ENCODE results near the gene CDK6.
"Not testable (repeated sequence)": the region's sequence is repeated elsewhere in the genome, so short reads cannot be mapped to it uniquely, and the experiment has no call there.

Gene CDK6

DNA sequence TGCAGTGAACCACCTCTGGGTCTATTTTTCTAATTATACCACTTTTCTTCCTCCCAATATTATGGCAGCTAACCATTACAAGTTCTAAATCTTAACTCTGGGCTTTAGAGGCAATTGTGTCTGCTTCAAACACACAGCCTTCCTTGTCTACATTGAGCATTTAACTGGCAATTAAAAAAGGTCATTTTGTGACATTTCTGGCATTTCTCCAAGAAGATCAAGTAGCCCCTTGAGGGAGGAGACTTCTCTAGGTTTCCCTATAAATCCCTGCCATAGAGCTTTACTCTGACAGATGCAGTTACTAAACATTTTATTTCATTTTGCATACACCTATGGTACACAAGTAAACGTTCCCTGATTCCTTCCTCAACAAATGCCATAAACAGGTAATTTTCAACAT is 212.8 kb downstream of the CDK6 start:
- no peak for DNase-seq (ENCODE audit: low read depth)

DNA sequence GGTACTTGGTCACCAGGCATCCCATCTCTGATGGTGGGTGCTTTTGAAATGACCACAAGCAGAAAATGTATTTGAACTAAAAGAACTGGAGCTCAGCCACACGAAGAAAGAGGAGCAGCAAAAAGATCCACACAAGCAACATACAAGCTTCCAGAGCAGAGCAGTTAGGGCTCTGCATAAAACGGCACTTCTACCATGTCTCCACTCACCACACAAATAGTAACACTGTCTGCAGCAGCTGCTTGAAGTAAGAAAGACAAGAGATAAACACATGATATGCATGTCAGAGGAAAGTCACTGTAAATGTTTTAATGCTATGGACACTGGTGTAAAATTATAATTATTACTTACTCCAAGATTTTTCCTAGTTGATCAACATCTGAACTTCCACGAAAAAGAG is 213.7 kb downstream of the CDK6 start:
- no peak for DNase-seq (ENCODE audit: low read depth)

DNA sequence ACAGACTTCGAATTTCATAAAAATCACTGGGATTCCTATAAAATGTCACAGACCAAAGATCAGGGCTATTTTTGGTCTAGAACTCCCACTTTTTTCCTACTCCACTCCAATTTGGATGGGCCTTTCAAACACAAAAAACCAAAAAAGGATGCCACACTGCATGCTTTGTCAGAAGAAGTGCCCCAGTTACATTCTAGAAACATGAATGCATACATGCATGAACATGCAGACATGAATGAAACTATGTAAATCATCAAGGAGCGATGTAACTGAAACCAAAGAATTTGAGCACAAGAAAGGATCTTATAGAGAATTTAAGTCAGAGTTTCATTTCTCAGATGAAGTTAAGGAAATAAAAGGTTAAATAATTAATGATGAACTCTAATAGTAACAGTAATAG is 214.3 kb downstream of the CDK6 start:
- DNase-seq (ENCODE audit: low read depth): no peak

DNA sequence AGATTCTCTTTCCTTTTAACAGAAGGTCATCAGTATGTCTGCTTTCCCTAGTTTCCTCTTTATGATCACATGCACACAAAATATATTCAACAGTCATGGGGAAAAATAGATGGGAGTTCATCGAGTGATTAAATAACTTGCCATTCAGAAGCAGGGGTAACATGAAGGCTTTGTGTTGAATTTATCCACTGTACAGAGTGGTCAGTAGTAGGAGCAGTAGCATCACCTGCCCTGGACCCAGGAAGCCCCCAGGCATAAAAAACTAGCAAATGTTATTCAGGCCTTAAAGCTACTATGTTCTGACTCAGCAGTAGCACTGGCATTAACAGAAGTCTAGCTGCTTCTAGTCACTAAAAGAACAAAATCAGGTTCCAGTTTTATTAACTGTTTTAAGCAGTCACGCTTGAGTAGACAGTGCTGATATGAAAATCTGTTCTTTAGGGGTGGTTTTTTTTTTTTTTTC is 214.8 kb downstream of the CDK6 start:
- no peak for DNase-seq (ENCODE audit: low read depth)

DNA sequence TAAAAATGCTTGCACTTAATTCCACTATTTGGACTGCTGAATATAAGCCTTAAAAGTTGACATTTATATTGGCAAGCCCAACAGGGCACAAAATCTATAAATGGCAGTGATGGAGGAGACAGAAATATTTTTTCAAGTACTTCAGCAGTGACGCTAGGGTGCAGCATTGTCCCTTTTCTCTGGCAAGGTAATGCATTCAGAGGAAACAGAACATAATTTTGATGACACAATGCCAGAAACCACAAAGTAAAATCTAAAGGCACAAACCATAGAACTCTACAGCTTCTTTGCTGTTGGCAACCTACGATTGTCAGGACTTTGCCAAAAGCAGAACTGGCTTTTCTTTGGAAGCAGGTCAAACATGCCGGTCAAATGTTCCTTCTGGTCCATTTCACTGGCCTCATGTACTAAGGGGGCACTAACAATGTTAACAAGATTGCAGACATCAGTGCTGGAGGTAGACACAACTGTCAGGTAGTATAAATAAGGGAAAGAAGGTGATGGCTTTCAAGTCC is 215.3 kb downstream of the CDK6 start:
- DNase-seq (ENCODE audit: low read depth): peak; percentile 78

DNA sequence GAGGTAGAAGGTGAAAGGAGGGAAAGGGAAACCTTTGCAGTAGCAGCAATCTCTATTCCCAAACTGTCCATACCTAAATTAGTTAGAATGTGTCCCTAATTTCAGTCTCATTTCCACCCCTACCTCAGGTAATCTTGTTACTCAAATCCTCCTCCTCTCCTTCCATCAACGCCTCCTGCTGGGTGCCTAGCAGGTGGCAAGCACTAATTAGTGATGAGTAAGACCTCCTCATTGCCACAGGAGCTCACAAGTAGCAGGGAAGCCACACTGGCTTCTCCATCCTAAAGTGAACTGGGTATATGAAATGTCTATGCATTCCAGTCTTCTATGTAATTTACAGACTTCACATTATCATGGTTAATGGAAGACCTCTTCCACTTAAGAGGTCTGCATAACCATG is 220.5 kb downstream of the CDK6 start:
- no peak for DNase-seq (ENCODE audit: low read depth)

DNA sequence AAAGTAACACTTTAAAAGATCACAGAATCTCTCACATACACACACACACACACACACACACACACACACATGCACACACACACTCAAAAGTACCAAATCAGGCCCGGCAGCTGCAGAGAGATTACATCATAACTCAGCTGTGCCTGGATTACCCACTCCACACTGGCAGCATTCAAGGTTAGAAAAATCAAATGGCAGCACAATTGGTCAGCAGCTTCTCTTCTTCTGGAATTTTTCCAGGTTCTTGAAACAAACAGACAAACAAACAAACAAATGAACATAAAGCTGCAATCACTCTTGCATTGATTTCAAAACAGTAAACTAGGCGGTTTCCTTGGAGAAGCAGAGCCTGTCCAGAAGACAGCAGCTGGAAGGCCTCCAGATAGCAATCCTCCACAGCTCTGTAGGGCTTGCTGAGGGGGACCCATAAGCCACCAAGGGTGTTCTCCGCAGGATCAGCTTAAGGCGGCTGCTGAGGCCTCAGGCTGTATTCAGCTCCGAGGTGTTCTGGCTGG is 221.7 kb downstream of the CDK6 start:
- no peak for DNase-seq (ENCODE audit: low read depth)

DNA sequence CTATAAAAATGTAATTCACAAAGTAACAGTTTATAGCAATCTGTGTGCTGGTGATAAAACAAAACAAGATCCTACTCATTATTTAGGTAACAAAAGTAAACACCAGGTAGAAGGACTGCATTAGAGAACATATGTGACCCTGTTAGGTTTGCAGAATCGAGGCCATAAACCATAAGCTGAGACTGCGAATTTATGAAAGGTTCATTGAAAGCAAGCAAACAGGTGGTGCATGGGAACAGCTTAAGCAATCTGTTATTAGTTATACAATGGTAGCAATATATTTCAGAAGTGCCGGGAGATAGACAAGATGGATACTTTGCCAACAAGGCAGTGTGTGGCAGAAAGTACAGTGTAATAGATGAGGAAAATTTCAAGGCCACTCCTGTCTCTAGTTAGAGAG is 222.7 kb downstream of the CDK6 start:
- no peak for DNase-seq (ENCODE audit: low read depth)

DNA sequence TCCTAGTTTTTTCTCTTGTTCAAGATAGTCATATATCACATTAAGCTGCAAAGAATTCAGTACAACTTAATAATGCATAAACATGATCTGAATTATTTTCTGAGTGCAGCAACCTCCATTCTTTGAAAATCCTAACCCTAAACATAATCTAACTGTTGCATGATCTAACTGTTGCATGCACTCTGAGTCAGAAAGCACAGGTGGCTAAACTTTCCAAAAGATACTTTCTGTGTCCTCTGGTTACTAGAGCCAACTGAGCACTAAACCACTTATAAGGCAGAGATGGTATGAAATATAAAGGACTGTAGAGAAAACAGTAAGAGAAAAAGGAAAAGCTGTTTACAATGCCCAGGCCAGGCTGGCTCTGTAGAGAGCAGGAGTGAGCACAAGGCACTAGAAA is 223.2 kb downstream of the CDK6 start:
- no peak for DNase-seq (ENCODE audit: low read depth)

DNA sequence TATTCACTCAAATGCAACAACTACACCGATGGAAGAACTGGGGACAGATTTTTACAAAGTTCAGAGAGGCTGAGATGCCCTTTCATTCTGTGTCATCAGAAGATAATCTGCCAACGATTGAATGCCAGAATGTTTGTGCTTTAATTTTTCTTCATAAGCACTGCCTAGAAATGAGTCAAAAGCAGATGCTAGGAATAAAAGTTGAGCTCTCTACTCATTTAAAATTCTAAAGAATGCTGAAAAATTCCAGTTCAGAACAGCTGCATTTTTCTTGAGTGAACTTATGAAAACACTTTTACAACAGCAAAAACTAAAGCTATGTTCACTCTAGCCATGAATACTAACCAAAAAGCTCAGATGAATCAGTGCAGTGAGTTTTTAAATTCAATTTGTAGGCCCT is 223.9 kb downstream of the CDK6 start:
- DNase-seq (ENCODE audit: low read depth): no peak

DNA sequence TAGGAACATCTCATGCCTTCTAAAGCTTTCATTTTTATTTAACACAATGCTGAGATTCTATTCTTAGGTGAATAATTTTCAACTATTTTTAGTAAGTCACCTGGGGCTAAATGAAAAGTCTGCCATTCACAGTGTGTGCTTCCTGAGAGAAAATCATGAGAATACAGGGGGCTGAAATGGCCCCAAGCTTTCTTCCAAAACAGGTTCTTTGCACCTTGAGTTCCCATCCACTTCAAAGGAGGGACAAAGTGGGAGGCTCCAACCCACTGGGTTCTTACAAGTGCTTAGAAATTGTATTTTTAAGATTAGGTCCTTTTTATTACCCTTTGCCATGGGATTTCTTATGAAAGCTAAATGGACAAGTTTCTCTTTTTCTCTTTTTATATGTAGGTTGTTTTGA is 224.6 kb downstream of the CDK6 start:
- DNase-seq (ENCODE audit: low read depth): no peak

DNA sequence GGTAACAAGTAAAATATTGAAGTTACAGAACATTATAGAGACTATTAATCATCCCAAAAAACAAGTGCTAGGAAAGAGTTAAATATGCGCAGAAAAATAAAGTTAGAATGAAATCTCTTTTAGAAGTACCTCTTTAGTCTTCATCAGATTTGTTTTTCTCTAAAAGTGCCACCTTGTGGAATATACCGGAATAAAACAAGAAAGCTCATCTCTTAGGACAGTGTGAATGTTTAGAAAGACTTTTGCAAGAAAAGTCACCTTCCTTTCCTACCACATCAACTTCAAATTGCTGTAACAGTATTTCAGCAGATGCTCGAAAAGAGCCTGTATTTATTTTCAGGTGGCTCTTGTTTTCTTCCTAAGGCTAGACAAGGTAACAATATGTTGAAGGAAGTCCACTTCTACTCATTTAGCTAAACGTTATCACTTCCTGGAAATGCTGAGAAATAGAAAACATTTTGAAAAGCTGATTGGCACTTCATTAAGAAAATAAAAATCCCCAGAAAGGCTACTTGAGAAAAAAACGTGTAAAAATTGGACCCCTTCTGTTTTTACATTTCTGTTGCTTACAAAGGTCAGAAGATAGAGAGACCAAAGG is 226.4 kb downstream of the CDK6 start:
- DNase-seq (ENCODE audit: low read depth): no peak

DNA sequence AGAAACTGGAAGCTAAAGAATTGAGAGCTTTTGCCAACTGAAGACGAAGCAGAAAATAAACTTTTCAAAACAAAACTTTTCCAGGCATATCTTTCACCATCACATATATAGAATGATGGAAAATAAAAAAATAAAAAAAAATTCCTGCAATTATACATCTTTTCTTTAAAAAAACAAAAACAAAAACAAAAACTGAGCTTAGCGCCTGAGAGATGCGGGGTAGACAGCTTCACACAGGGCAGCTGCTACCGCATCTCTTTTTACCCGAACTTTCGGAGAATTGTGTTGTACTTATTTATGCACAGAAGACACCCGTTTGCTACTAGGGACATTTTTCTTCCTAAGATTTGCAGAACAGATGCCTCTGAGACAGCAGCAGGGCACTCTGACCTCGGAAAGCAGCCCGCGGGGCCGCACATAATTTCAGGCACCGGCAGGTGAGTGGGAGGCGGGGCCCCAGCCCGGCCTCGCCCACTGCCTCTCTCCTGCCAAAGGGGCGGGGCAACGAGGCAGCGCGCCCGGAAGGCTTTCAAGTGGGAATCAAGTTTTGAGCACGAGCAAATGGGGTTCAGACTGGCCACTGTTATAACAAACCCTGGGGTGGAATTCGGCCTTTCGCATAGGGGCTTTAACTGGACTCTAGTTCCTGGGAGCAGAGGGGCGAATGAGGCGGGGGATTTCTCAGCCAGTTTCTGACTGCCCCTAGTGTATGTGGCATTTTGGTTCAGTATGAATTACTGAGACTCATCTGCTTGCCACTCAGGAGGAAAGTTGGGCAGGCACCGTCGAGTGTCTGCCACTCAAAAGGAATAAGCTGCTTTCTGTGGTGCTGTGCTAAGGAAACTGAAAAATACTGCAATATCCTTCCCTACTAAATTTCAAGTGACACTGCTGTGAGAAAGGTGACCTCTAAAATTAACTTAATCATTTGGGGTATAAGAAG is 227.7 kb downstream of the CDK6 start:
- DNase-seq (ENCODE audit: low read depth): no peak

DNA sequence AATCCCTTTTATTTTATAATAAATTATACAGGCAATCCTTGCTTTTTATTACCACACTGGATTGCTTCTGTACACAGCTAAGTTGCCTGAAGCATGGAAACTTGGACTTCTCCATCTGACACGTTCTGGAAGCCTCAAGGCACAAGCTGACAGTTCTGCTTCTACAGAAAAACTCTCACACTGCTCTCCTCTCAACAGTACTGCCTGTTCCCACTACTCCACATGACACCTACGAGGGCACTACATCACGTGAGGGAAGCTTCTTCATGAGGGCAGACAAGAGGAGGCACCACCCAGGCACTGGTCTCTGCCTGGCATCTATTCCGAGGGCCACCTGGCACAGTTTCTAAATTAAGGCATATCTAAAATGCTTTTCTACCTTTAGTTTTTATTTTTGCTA is 229.4 kb downstream of the CDK6 start:
- DNase-seq (ENCODE audit: low read depth): no peak

DNA sequence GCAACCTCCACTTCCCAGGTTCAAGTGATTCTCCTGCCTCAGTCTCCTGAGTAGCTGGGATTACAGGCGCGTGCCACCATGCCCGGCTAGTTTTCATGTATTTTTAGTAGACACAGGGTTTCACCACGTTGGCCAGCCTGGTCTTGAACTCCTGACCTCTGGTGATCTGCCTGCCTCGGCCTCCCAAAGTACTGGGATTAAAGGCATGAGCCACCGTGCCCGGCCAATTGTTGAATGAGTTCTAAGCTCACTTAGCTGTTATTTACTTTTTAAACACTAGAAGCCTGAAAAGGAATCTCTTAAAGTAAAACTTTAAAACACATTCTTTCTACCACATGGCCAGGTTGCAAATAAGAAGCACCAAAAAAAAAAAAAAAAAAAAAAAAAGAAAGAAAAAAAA is 231.9 kb downstream of the CDK6 start:
- DNase-seq (ENCODE audit: low read depth): not testable (repeated sequence)

DNA sequence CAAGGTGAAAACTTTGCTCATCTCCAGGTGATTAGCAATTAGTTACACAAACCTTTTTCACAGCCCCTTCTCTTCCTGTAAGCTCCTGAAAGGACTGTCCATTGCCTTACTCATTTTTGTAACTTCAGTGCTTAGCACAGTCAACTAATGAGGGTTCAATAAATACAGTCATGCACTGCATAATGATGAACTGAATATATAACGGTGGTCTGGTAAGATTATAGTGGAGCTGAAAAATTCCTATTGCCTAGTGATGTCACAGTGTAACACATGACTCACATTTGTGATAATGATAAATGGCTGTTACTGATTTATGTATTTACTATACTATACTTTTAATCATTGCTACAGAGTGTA is 233.3 kb downstream of the CDK6 start:
- no peak for DNase-seq (ENCODE audit: low read depth)

DNA sequence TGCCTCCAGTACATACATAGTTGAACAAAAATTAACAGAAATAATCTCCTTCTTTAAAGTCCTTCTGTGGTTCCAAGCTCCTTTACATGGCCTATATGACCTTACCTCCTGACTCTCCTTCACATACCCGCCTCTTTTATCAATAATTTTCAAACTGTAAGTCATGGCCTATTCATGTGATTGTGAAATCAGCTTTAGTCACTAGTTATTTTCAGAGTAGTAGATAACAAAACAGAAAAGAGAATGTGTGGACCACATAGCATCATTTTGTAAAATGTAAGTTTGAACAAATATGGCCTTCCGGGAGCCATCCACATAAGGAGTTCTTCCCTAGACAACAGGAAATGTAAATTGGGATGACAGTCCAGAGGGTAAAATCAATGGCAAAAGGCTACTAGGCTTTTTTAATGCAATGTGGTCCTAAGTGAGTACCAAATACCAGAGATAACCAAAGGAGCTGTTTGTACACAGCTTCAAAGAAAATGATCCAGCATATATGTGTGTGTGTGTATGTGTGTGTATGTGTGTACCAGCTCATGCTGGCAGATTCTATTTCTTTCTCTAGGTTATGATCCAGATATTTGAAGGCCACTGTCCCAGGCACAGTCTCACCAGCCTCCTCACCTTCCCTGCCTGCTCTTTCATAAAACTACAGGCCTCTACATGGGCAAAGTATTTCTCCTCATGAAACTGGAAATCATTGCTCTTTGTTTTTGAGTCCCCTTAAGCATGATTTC is 233.9 kb downstream of the CDK6 start:
- DNase-seq (ENCODE audit: low read depth): no peak

DNA sequence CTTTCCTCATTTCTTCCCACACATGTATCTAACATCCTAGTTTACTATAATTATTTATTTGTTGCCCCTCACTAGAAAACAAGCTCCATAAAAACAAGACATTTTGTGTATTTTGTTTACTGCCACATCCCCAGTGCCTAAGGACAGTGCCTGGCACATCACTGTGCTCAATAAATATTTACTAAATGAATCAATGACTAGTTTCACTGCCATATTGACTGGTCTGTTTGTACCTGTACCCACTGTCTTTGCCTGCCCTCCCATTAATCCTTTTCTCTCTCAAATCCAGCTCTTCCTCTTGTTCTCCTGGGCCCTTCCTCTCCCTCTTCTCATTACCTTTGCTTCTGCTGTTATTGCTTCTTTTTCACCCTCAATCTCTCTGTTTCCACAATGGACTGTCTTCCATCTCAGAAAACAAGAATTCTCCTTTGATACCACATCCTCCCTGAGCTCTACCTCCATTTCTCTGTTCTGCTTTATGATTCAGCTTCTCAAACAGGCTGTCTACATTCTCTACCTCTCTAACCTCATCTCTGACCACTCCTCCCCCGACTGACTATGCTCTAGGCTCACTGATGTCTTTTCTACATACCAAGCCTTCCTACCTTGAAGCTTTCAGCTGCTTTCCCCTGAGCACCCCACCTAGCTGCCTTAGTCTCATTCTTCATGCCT is 237.9 kb downstream of the CDK6 start:
- no peak for DNase-seq (ENCODE audit: low read depth)

DNA sequence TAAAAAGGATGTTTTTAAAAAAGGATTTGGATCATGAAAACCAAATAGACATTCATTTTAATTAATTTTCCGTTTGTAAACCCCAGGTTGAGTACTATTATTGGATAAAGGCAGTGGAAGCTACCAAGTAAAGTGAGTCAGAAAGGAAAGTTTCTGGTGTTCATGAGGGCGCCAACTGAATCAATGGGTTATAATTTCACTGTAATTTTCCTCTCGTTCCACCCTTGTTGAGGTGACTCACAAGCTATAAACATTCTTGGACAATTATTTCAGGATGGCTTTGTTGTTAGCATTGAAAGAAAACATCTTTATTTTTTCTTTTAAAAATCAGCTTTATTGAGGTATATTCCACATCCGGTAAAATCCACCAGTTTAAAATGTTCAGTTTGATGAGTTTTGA is 241.1 kb downstream of the CDK6 start:
- no peak for DNase-seq (ENCODE audit: low read depth)

DNA sequence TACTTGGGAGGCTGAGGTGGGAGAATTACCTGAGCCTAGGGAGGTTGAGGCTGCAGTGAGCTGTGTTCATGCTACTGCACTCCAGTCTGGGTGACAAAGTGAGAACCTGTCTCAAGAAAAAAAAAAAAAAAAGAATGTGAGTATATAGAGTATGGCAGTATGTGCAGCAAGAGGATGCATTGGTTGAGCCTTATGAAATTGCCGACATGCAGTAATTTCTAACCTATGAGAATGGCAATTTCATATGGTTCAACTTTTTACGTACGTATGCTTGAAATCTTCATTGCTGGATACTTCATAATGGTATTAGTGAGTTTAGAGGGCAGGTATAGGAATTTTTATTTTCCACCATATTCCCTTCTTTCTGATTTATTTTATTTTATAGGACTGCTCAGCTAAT is 241.6 kb downstream of the CDK6 start:
- DNase-seq (ENCODE audit: low read depth): no peak

DNA sequence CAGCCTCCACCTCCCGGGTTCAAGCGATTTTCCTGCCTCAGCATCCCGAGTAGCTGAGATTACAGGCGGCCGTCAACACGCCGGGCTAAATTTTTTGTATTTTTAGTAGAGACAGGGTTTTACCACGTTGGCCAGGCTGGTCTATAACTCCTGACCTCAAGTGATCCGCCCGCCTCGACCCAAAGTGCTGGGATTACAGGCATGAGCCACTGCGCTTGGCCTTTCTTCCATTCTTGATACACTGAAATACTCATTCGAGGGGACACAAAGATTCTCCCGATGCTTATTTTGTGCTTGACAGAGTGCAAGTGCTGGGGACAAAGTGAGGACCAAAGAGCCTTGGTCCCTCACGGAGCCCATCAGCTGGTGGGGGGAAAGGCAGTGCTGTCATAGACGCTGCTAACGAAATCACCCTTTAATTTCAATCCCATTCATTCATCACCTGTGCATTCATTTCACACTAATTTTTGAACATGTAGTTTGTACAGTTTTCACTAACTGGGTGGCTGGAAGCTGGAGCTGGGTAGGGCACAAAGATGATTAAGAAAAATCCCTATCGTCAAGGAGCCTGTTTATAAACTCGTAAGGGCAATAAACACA is 245.6 kb downstream of the CDK6 start:
- DNase-seq (ENCODE audit: low read depth): no peak

DNA sequence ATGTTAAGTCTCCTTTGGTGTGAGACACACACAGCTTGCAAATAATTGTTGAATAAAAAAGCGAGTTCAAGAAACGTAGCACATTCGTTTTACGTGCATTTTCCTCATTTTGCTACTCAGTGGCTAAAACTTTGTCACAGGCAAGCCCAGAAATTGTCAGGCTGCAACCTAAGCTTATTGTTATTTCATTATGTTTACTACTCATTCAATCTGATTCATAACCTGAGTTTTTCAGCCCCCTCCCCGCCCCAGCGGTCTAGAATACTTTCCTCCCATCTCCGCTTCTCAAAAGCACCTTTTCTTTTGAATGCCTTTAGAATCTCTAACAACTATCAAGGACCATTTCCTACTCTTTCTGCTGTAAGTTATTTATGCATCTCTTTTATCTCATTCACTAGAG is 247.3 kb downstream of the CDK6 start:
- DNase-seq (ENCODE audit: low read depth): no peak

Data from stimulated activated CD4-positive, alpha-beta T cell treated with anti-CD3 and anti-CD28 coated beads, Interleukin-2, amount 100 ng/mL, for 4 hours (primary cell).